ENCODE measurements around the gene ATF5. TPM values are rescaled to one million over a fixed set of nuclear protein-coding genes. Genes with fewer than 3 reads are reported as not detected.

Gene ATF5
- total and polyA plus RNA-seq, 2 of the 8 experiments (the other 6 are each of a cell fraction or from before 2014, with no cell fraction given), result 6.2 to 13.1 TPM

DNA sequence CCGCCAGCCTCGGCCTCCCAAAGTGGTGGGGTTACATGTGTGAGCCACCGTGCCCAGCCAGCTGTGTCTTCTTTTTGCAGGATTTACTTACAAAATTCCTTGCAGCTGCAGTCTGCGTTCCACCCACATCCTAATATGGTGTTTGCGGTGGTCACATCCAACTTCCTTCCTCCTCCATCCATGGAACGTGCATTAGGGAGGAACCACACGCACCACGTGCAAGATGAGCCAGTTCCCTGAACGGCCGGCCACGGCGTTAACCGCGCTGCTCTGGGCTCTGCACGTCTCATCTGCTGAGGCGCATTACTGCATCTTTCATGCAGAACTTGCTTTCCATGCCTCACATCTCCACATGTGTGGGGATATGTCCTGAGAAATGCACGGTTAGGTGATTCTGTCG, 45.0 kb downstream of the ATF5 start (continued):
- TF ChIP-seq BACH1 (IDR thresholded peaks at IDR 0.05; ENCODE audit: low read length) (no peak), SP4 (IDR thresholded peaks at IDR 0.05; ENCODE audit: low read length) (no peak), TCF12 (IDR thresholded peaks at IDR 0.05; ENCODE audit: low read depth, low read length) (no peak)
- TF ChIP-seq, protein P1, sequence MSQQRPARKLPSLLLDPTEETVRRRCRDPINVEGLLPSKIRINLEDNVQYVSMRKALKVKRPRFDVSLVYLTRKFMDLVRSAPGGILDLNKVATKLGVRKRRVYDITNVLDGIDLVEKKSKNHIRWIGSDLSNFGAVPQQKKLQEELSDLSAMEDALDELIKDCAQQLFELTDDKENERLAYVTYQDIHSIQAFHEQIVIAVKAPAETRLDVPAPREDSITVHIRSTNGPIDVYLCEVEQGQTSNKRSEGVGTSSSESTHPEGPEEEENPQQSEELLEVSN (IDR thresholded peaks at IDR 0.05), result no peak

Data from H1 (cell line).